HG03460 (cell line): ENCODE results near the gene KLF14.
"Not testable (repeated sequence)": the region's sequence is repeated elsewhere in the genome, so short reads cannot be mapped to it uniquely, and the experiment has no call there.

ENCODE experiments used
- ATAC-seq: cut with Tn5 transposase; IDR thresholded peaks from one replicate; pipeline ENCODE4 v1.9.1; 2021; ENCODE audit not compliant: unreplicated experiment

KLF14 gene

GRCh38 chr7:130719541-130719940 is 14.5 kb downstream of the KLF14 start:
- ATAC-seq = no peak

GRCh38 chr7:130712416-130712815 is 21.6 kb downstream of the KLF14 start:
- no peak for ATAC-seq

GRCh38 chr7:130708766-130709165 is 25.2 kb downstream of the KLF14 start:
- no peak for ATAC-seq

- ATAC-seq = no peak
These were observed 26.0 kb downstream of the KLF14 start for GRCh38 chr7:130708001-130708400.

GRCh38 chr7:130703851-130704250 is 30.2 kb downstream of the KLF14 start:
- ATAC-seq = no peak

- ATAC-seq = no peak
These were observed 32.4 kb downstream of the KLF14 start for GRCh38 chr7:130701650-130702049.

GRCh38 chr7:130700760-130701159 is 33.2 kb downstream of the KLF14 start:
- ATAC-seq = no peak

- no peak for ATAC-seq
These were observed 34.3 kb downstream of the KLF14 start for GRCh38 chr7:130699686-130700085.

GRCh38 chr7:130697820-130698219 is 36.2 kb downstream of the KLF14 start:
- no peak for ATAC-seq

- ATAC-seq = no peak
These were observed 38.2 kb downstream of the KLF14 start for GRCh38 chr7:130695840-130696239.

GRCh38 chr7:130692396-130692795 is 41.6 kb downstream of the KLF14 start:
- ATAC-seq = not testable (repeated sequence)

GRCh38 chr7:130689683-130690082 is 44.3 kb downstream of the KLF14 start:
- ATAC-seq = no peak

- ATAC-seq = no peak
These were observed 51.0 kb downstream of the KLF14 start for GRCh38 chr7:130683026-130683425.
